RWPE2 (cell line): ENCODE results near the gene VWF.

Experiments used
- ATAC-seq: fragments of 200-7000 bp; cut with Tn5 transposase; 3 replicates; pipeline ENCODE4 v1.9.1; 2021; ENCODE audit warnings: low read depth
- DNase-seq: peaks from one replicate; pipeline ENCODE4 v3.0.0-alpha.2; 2020; ENCODE audit warnings: low spot score
- H3K27ac ChIP-seq: fragments of 450-650 bp; 2 replicates; pipeline ENCODE4 v1.5.1; 2017; ENCODE audit warnings: mild to moderate bottlenecking; ENCODE audit not compliant: poor library complexity, severe bottlenecking
- H3K27me3 ChIP-seq: fragments of 250-450 bp; sonication (Bioruptor Pico); 2 replicates; pipeline ENCODE4 v1.5.1; 2021; ENCODE audit warnings: mild to moderate bottlenecking, moderate library complexity; ENCODE audit not compliant: insufficient read depth, poor library complexity, severe bottlenecking
- H3K36me3 ChIP-seq: fragments of 250-450 bp; sonication (Bioruptor Pico); 2 replicates; pipeline ENCODE4 v1.5.1; 2020; ENCODE audit warnings: low read depth, mild to moderate bottlenecking, moderate library complexity
- H3K4me1 ChIP-seq: fragments of 250-450 bp; sonication (Bioruptor Pico); 2 replicates; pipeline ENCODE4 v1.5.1; 2021; ENCODE audit warnings: mild to moderate bottlenecking, moderate library complexity; ENCODE audit not compliant: insufficient read depth, poor library complexity, severe bottlenecking
- H3K4me3 ChIP-seq: fragments of 250-450 bp; sonication (Bioruptor Pico); 2 replicates; pipeline ENCODE4 v1.5.1; 2021; ENCODE audit warnings: mild to moderate bottlenecking, moderate library complexity; ENCODE audit not compliant: severe bottlenecking
- H3K9me3 ChIP-seq: fragments of 250-450 bp; sonication (Bioruptor Pico); 2 replicates; pipeline ENCODE4 v1.5.1; 2021; ENCODE audit warnings: mild to moderate bottlenecking, moderate library complexity; ENCODE audit not compliant: severe bottlenecking
- CTCF ChIP-seq: fragments of 450-650 bp; IDR thresholded peaks from one replicate; pipeline ENCODE4 v1.5.1; 2017; ENCODE audit warnings: mild to moderate bottlenecking, moderate library complexity; ENCODE audit not compliant: poor library complexity, severe bottlenecking

VWF gene

DNA sequence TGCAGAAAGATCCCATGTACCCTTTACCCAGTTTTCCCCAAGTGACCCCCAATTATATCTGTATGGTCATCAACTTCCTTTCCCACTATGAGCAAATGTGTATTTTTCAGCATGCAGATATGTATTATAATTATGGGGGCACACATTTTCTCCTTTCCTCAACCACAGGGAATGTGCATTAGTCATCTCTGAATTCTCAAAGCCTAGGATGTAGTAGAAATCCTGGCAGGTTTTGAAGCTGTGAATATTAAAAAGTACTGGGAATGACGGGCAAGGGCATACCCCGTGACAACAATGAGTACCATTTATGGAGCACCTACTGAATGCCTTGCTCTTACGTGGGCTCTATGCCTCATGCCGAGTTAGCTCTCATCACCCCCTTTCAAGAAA, 71.5 kb downstream of the VWF start:
- Histone ChIP-seq H3K9me3 (no peaks in the 10 kb centered on the region), H3K4me1 (peaks cover 2% of the 10 kb centered on the region), H3K36me3 (no peaks in the 10 kb centered on the region), H3K27me3 (no peaks in the 10 kb centered on the region), H3K4me3 (no peak overlapping the region), H3K27ac (no peak overlapping the region)
- ATAC-seq = 0 out of 3 replicates have a peak, but pooled peaks have one; percentile 25
- TF ChIP-seq CTCF = no peak
- no peak for DNase-seq

GRCh38 chr12:6052206-6052939, 72.1 kb downstream of the VWF start:
- Histone ChIP-seq H3K4me3 (no peak overlapping the region), H3K4me1 (peaks cover 7% of the 10 kb centered on the region), H3K36me3 (no peaks in the 10 kb centered on the region), H3K9me3 (no peaks in the 10 kb centered on the region), H3K27me3 (no peaks in the 10 kb centered on the region), H3K27ac (no peak overlapping the region)
- no peak for ATAC-seq
- TF ChIP-seq CTCF = no peak
- DNase-seq = no peak

DNA sequence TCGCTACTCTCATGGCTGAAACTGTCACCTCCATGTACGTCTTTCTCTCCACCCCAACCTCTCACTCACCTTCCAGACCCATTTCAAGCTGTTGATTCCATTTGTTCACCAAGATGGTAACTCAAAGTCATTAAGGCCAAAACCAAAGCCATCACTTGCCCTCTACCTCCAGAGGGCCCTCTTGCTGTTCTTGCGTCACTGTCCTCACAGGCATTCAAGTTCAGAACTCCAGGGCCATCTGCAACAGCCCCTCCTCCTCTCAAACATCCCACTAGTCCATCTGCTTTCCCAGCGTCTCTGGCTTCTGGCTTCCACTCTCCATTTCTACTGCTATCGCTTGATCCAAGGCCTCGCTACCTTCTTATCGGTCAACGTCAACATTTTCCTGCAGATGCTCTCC, 74.5 kb downstream of the VWF start:
- no peak for DNase-seq
- no peaks in the 10 kb centered on the region for H3K9me3 ChIP-seq
- peaks cover 7% of the 10 kb centered on the region for H3K4me1 ChIP-seq
- H3K36me3 ChIP-seq = no peaks in the 10 kb centered on the region
- no peak overlapping the region for H3K27ac ChIP-seq
- H3K27me3 ChIP-seq = no peaks in the 10 kb centered on the region
- no peak for ATAC-seq
- no peak overlapping the region for H3K4me3 ChIP-seq
- no peak for TF ChIP-seq CTCF

DNA sequence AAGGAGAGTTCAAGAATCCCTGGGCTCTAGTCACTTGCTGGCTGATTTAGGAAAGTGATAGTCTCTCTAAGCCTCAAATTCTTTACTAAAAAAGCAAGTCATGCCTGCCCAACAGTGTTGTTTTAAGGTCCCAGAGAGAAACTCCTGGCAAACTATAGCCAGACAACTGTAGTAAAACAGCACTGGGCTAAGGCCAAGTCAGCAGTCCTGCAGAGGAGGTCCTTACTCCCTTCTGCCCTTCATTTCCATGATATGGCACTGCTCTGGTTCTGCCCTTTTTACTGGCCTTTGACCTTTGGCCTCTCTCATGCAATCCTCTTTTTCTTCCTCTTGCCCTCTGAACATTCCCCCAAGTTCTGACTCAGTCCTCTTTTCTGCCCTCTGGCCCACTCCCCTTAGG, 74.9 kb downstream of the VWF start:
- no peaks in the 10 kb centered on the region for H3K27me3 ChIP-seq
- peaks cover 7% of the 10 kb centered on the region for H3K4me1 ChIP-seq
- DNase-seq = no peak
- no peak overlapping the region for H3K4me3 ChIP-seq
- no peak overlapping the region for H3K27ac ChIP-seq
- no peaks in the 10 kb centered on the region for H3K9me3 ChIP-seq
- ATAC-seq = no peak
- no peak for TF ChIP-seq CTCF
- no peaks in the 10 kb centered on the region for H3K36me3 ChIP-seq
